Stimulated activated naive B cell treated with anti-CD40 and anti-IgM and Interleukin-4, amounts not matched to agents 10 μg/mL and 1 μg/mL and 100 μg/mL, for 72 hours (primary cell): ENCODE results near the gene NCKAP5L.
A peak's percentile ranks its signal among the peaks of the same experiment; 100 is the strongest.

Experiments used
- ATAC-seq, 2 donors: fragments of 150-1000 bp; cut with Tn5 transposase; replicated peaks; 2 replicates each; pipeline ENCODE4 v1.10.0; 2021; ENCODE audit warnings: moderate library complexity in 1 of 2
- DNase-seq: peaks from one replicate; pipeline ENCODE4 v3.0.0; 2021
- H3K27ac Mint-ChIP-seq: one replicate; pipeline ENCODE4 v1.8.0; 2022; ENCODE audit warnings: mild to moderate bottlenecking, mixed read lengths
- H3K27me3 Mint-ChIP-seq, 2 donors: one replicate each; pipeline ENCODE4 v1.8.0; 2022; ENCODE audit warnings: mixed read lengths in 2 of 2
- H3K36me3 Mint-ChIP-seq, 2 donors: one replicate each; pipeline ENCODE4 v1.8.0; 2022; ENCODE audit warnings: mixed read lengths in 2 of 2, mild to moderate bottlenecking in 1 of 2
- H3K4me1 Mint-ChIP-seq, 2 donors: one replicate each; pipeline ENCODE4 v1.8.0; 2022; ENCODE audit warnings: mixed read lengths in 2 of 2, mild to moderate bottlenecking in 1 of 2
- H3K4me3 Mint-ChIP-seq, 2 donors: one replicate each; pipeline ENCODE4 v1.8.0; 2022; ENCODE audit warnings: mild to moderate bottlenecking in 2 of 2, mixed read lengths in 2 of 2, moderate library complexity in 1 of 2
- H3K9me3 Mint-ChIP-seq, 2 donors: one replicate each; pipeline ENCODE4 v1.8.0; 2022; ENCODE audit warnings: mixed read lengths in 2 of 2, mild to moderate bottlenecking in 1 of 2

Gene NCKAP5L

DNA sequence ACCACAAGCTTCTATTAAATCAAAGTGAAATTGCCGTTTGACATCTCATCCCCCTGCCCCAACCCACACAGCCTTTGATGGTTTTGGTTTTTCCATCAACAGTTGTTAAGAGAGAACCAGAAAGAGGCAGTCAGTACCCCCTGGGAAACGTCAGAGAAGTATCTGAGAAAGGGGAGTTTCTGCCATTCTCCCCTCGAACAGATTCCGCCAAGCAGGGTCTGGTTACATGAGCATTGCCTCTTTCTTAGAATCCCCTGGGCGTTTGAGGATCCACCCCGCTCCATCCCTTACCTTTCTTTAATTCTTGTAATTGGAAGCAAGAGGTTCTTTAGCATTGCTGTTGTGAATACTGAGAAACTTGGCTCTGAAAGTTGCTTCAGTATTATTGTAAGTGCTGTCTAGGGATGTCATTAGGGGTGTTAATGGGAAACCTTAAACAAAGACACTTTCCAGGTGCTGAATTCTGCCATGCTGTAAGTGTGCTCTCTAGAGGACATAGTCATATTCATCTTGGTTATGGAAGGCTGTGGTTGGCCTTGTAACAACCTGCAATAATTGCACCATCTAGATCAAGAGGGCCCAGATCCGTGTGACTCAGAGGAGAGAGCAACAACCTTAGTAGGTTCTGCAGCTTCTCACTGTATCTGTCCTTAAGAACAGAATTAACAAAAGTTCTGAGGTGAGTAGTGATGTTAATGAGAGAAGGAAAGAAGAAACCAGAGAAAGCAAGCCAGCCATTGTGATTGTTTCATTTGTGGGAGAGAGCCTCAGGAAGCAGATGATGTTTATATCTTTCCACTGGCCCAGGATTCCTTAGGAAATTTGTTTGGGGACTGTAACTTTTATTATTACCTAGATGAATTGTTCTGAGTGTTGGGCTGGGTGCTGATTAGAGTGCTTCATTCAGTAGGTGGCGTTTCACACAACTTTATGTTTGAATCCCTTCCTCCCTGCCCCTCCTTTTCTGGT lies 77.9 kb downstream of the NCKAP5L start:
- H3K4me1 Mint-ChIP-seq = peaks cover 29 to 69% of the 10 kb centered on the region in 2 donors
- no peaks in the 10 kb centered on the region for H3K27me3 Mint-ChIP-seq
- H3K27ac Mint-ChIP-seq = peak overlapping the region; percentile 66
- H3K4me3 Mint-ChIP-seq = peak overlapping the region; percentile 30 to 59
- peaks cover 29 to 37% of the 10 kb centered on the region in 2 donors for H3K36me3 Mint-ChIP-seq
- H3K9me3 Mint-ChIP-seq = no peaks in the 10 kb centered on the region
- ATAC-seq (peak; percentile 73 to 78), DNase-seq (no peak)

- Mint-ChIP-seq H3K27ac (no peak overlapping the region), H3K4me3 (peak overlapping the region in 1 of 2 donors; percentile 19), H3K36me3 (peaks cover 30 to 35% of the 10 kb centered on the region in 2 donors), H3K9me3 (no peaks in the 10 kb centered on the region), H3K27me3 (no peaks in the 10 kb centered on the region), H3K4me1 (peaks cover 32 to 71% of the 10 kb centered on the region in 2 donors)
- ATAC-seq (no peak), DNase-seq (no peak)
Observed at GRCh38 chr12:49748800-49749199, 79.4 kb downstream of the NCKAP5L start.

- Mint-ChIP-seq H3K27me3 (no peaks in the 10 kb centered on the region), H3K4me3 (no peak overlapping the region), H3K4me1 (peaks cover 32 to 71% of the 10 kb centered on the region in 2 donors), H3K9me3 (no peaks in the 10 kb centered on the region), H3K27ac (no peak overlapping the region), H3K36me3 (peaks cover 26 to 36% of the 10 kb centered on the region in 2 donors)
- no peak for ATAC-seq
- DNase-seq = no peak
Observed at GRCh38 chr12:49748306-49748705, 79.9 kb downstream of the NCKAP5L start.

- Mint-ChIP-seq H3K4me1 (peaks cover 19 to 56% of the 10 kb centered on the region in 2 donors), H3K27ac (peak overlapping the region; percentile 1), H3K36me3 (peaks cover 25 to 35% of the 10 kb centered on the region in 2 donors), H3K4me3 (no peak overlapping the region), H3K27me3 (no peaks in the 10 kb centered on the region), H3K9me3 (no peaks in the 10 kb centered on the region)
- ATAC-seq (no peak), DNase-seq (no peak)
Observed at GRCh38 chr12:49744363-49744885, 83.8 kb downstream of the NCKAP5L start.

DNA sequence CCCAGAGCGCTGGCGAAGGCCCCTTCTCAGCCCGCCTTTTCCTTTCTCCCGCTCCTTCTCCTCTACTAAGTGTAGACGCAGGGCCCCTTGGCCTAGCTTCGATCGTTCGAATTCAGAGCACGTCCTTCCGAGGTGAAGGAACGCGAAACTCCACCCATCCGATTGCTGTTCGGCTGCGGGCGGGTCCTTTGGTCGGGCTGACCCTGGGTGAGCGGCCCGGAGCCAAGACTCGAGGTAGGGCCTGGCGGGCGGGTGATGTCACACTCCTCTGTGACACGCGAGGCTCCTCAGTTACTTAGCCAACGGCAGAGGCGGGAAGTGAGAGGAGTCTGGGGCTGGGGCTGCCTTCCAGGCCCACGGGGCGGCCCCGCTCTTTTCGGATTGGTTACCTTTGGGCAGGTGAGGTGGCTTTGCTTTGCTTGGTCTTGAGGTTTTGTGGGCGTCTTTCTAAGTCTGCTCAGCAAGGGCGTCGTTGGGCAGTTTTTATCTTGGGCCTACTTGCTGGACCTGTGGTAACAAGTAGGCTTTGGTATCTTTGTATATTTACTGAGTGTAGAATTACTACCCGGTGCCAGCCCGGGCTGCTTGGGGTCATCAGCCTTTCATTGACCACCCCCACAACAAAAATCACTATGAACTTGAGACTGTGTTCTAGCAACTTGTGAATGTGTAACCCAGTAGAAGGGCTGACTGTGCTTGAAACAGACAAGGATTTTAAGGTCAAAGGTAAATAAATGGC lies 86.2 kb downstream of the NCKAP5L start:
- H3K4me1 Mint-ChIP-seq = peaks cover 19 to 41% of the 10 kb centered on the region in 2 donors

More for the DNA sequence above, 86.2 kb downstream of the NCKAP5L start:
- DNase-seq (peak; percentile 84), ATAC-seq (peak; percentile 80 to 81)
- peaks cover 25 to 31% of the 10 kb centered on the region in 2 donors for H3K36me3 Mint-ChIP-seq
- no peaks in the 10 kb centered on the region for H3K27me3 Mint-ChIP-seq
- H3K9me3 Mint-ChIP-seq = no peaks in the 10 kb centered on the region
- H3K4me3 Mint-ChIP-seq = peak overlapping the region; percentile 87 to 89
- peak overlapping the region; percentile 97 for H3K27ac Mint-ChIP-seq
